ENCODE data around the gene DMAC1. TPM values are rescaled to one million over a fixed set of nuclear protein-coding genes. Genes with fewer than 3 reads are reported as not detected.

Gene DMAC1
- total RNA-seq (100 to 1,000 TPM; 110 to 130 (median 121) TPM), polyA plus RNA-seq (26.4 TPM)
- long read RNA-seq, donor 1, transcript DMAC1-201 (2 exons, 2,755 nt) = major isoform, 68 of 78 reads
- long read RNA-seq, donor 1, partial matches to known transcripts = 0 of 78 reads
- long read RNA-seq, donor 1, other reads (novel, unspliced or antisense) = 10 of 78 reads
- long read RNA-seq, donor 2, transcript DMAC1-201 (2 exons, 2,755 nt) = major isoform, 87 of 99 reads
- long read RNA-seq, donor 2, partial matches to known transcripts = 0 of 99 reads
- long read RNA-seq, donor 2, other reads (novel, unspliced or antisense) = 12 of 99 reads
- long read RNA-seq, donor 3, transcript DMAC1-201 (2 exons, 2,755 nt) = major isoform, 62 of 79 reads
- long read RNA-seq, donor 3, partial matches to known transcripts = 13 of 79 reads
- long read RNA-seq, donor 3, other reads (novel, unspliced or antisense) = 4 of 79 reads
- long read RNA-seq, donor 4, transcript DMAC1-201 (2 exons, 2,755 nt) = major isoform, 71 of 86 reads
- long read RNA-seq, donor 4, partial matches to known transcripts = 2 of 86 reads
- long read RNA-seq, donor 4, other reads (novel, unspliced or antisense) = 13 of 86 reads

GRCh38 chr9:7799234-7799943 is at the start of gene DMAC1:
TSS of gene DMAC1 (minus strand) at chr9:7799778. CDS start at chr9:7799734, 44 bp downstream.
- intact Hi-C loops (cut with DNase I) = no loop called here
- Histone ChIP-seq H3K27me3 (ENCODE audit: control insufficient read depth, insufficient read depth) (no peaks in the 10 kb centered on the region), H3K9me3 (ENCODE audit: control insufficient read depth, low read length) (no peaks in the 10 kb centered on the region), H3K4me3 (ENCODE audit: low read length) (peak within 1 kb of the TSS; percentile 66), H3K4me1 (ENCODE audit: control insufficient read depth, insufficient read depth, low read length) (peaks cover 2% of the 10 kb centered on the region), H3K27ac (ENCODE audit: low read length) (peak within 1 kb of the TSS; percentile 51)
- peak; percentile 82 to 90 (median 89) for DNase-seq
- ATAC-seq = peak; percentile 99
- under 1% methylated on average over 46 of the region's 46 CpGs for WGBS

- Histone ChIP-seq H3K4me3 (ENCODE audit: low read length) (no peak overlapping the region), H3K9me3 (ENCODE audit: control insufficient read depth, low read length) (no peaks in the 10 kb centered on the region), H3K27me3 (ENCODE audit: control insufficient read depth, insufficient read depth) (no peaks in the 10 kb centered on the region), H3K27ac (ENCODE audit: low read length) (no peak overlapping the region), H3K4me1 (ENCODE audit: control insufficient read depth, insufficient read depth, low read length) (no peaks in the 10 kb centered on the region)
- WGBS = 85% methylated on average over 1 of the region's 1 CpG
- DNase-seq (no peak), ATAC-seq (no peak)
- intact Hi-C loops (cut with DNase I) = no loop called here
Observed at GRCh38 chr9:7849362-7849761, 49.8 kb upstream of the DMAC1 start.

GRCh38 chr9:7848498-7848897 is 48.9 kb upstream of the DMAC1 start:
- H3K9me3 ChIP-seq (ENCODE audit: control insufficient read depth, low read length) = no peaks in the 10 kb centered on the region
- H3K27me3 ChIP-seq (ENCODE audit: control insufficient read depth, insufficient read depth) = no peaks in the 10 kb centered on the region
- no peak overlapping the region for H3K4me3 ChIP-seq (ENCODE audit: low read length)
- WGBS = 93% methylated on average over 4 of the region's 4 CpGs
- intact Hi-C loops (cut with DNase I) = no loop called here
- no peak for ATAC-seq
- no peak overlapping the region for H3K27ac ChIP-seq (ENCODE audit: low read length)
- H3K4me1 ChIP-seq (ENCODE audit: control insufficient read depth, insufficient read depth, low read length) = no peaks in the 10 kb centered on the region
- DNase-seq = no peak

- Histone ChIP-seq H3K27me3 (ENCODE audit: control insufficient read depth, insufficient read depth) (no peaks in the 10 kb centered on the region), H3K4me3 (ENCODE audit: low read length) (no peak overlapping the region), H3K9me3 (ENCODE audit: control insufficient read depth, low read length) (no peaks in the 10 kb centered on the region), H3K4me1 (ENCODE audit: control insufficient read depth, insufficient read depth, low read length) (no peaks in the 10 kb centered on the region), H3K27ac (ENCODE audit: low read length) (no peak overlapping the region)
- WGBS = 45% methylated on average over 3 of the region's 3 CpGs
- ATAC-seq (no peak), DNase-seq (no peak)
- intact Hi-C loops (cut with DNase I) = no loop called here
Observed at GRCh38 chr9:7844242-7844641, 44.7 kb upstream of the DMAC1 start.

GRCh38 chr9:7841831-7842230 is 42.3 kb upstream of the DMAC1 start:
- no peak overlapping the region for H3K4me3 ChIP-seq (ENCODE audit: low read length)
- no peaks in the 10 kb centered on the region for H3K9me3 ChIP-seq (ENCODE audit: control insufficient read depth, low read length)
- ATAC-seq = no peak
- no peak overlapping the region for H3K27ac ChIP-seq (ENCODE audit: low read length)
- no peak for DNase-seq
- H3K27me3 ChIP-seq (ENCODE audit: control insufficient read depth, insufficient read depth) = no peaks in the 10 kb centered on the region
- intact Hi-C loops (cut with DNase I) = no loop called here
- no peaks in the 10 kb centered on the region for H3K4me1 ChIP-seq (ENCODE audit: control insufficient read depth, insufficient read depth, low read length)
- WGBS = 51% methylated on average over 1 of the region's 1 CpG

GRCh38 chr9:7834531-7834930 is 35.0 kb upstream of the DMAC1 start:
- Histone ChIP-seq H3K4me3 (ENCODE audit: low read length) (no peak overlapping the region), H3K27me3 (ENCODE audit: control insufficient read depth, insufficient read depth) (no peaks in the 10 kb centered on the region), H3K9me3 (ENCODE audit: control insufficient read depth, low read length) (no peaks in the 10 kb centered on the region), H3K4me1 (ENCODE audit: control insufficient read depth, insufficient read depth, low read length) (no peaks in the 10 kb centered on the region), H3K27ac (ENCODE audit: low read length) (no peak overlapping the region)
- 25% methylated on average over 2 of the region's 2 CpGs for WGBS
- intact Hi-C loops (cut with DNase I) = no loop called here
- ATAC-seq = no peak
- no peak for DNase-seq

- ATAC-seq = no peak
- 85% methylated on average over 1 of the region's 1 CpG for WGBS
- intact Hi-C loops (cut with DNase I) = loop anchor here in 1 of 4 donors (10.0 kb wide), 1 partner anchor 74 kb away; no protein-coding TSS in a partner anchor
- Histone ChIP-seq H3K4me3 (ENCODE audit: low read length) (no peak overlapping the region), H3K27ac (ENCODE audit: low read length) (no peak overlapping the region), H3K27me3 (ENCODE audit: control insufficient read depth, insufficient read depth) (no peaks in the 10 kb centered on the region), H3K9me3 (ENCODE audit: control insufficient read depth, low read length) (no peaks in the 10 kb centered on the region), H3K4me1 (ENCODE audit: control insufficient read depth, insufficient read depth, low read length) (no peaks in the 10 kb centered on the region)
- DNase-seq = no peak
Observed at GRCh38 chr9:7828334-7828733, 28.8 kb upstream of the DMAC1 start.

GRCh38 chr9:7827792-7828191 is 28.2 kb upstream of the DMAC1 start:
- WGBS = 79% methylated on average over 3 of the region's 3 CpGs

GRCh38 chr9:7827056-7827455 is 27.5 kb upstream of the DMAC1 start:
- Histone ChIP-seq H3K27me3 (ENCODE audit: control insufficient read depth, insufficient read depth) (no peaks in the 10 kb centered on the region), H3K9me3 (ENCODE audit: control insufficient read depth, low read length) (no peaks in the 10 kb centered on the region), H3K27ac (ENCODE audit: low read length) (no peak overlapping the region), H3K4me1 (ENCODE audit: control insufficient read depth, insufficient read depth, low read length) (no peaks in the 10 kb centered on the region), H3K4me3 (ENCODE audit: low read length) (no peak overlapping the region)
- 65% methylated on average over 2 of the region's 2 CpGs for WGBS
- DNase-seq (no peak), ATAC-seq (no peak)
- intact Hi-C loops (cut with DNase I) = loop anchor here in 1 of 4 donors (10.0 kb wide), 1 partner anchor 72 kb away; no protein-coding TSS in a partner anchor

More at GRCh38 chr9:7827792-7828191, 28.2 kb upstream of the DMAC1 start:
- intact Hi-C loops (cut with DNase I) = loop anchor here in 1 of 4 donors (10.0 kb wide), 1 partner anchor 73 kb away; no protein-coding TSS in a partner anchor
- H3K4me1 ChIP-seq (ENCODE audit: control insufficient read depth, insufficient read depth, low read length) = no peaks in the 10 kb centered on the region
- peak in 1 of 2 donors; percentile 41 for ATAC-seq
- no peak overlapping the region for H3K4me3 ChIP-seq (ENCODE audit: low read length)
- no peak for DNase-seq
- H3K27me3 ChIP-seq (ENCODE audit: control insufficient read depth, insufficient read depth) = no peaks in the 10 kb centered on the region
- no peak overlapping the region for H3K27ac ChIP-seq (ENCODE audit: low read length)
- H3K9me3 ChIP-seq (ENCODE audit: control insufficient read depth, low read length) = no peaks in the 10 kb centered on the region

GRCh38 chr9:7823651-7824050 is 24.1 kb upstream of the DMAC1 start:
- 62% methylated on average over 5 of the region's 5 CpGs for WGBS
- Histone ChIP-seq H3K27ac (ENCODE audit: low read length) (no peak overlapping the region), H3K27me3 (ENCODE audit: control insufficient read depth, insufficient read depth) (no peaks in the 10 kb centered on the region), H3K4me1 (ENCODE audit: control insufficient read depth, insufficient read depth, low read length) (no peaks in the 10 kb centered on the region), H3K4me3 (ENCODE audit: low read length) (no peak overlapping the region), H3K9me3 (ENCODE audit: control insufficient read depth, low read length) (no peaks in the 10 kb centered on the region)
- no peak for ATAC-seq
- intact Hi-C loops (cut with DNase I) = loop anchor here in 1 of 4 donors (10.0 kb wide), 1 partner anchor 69 kb away; no protein-coding TSS in a partner anchor
- no peak for DNase-seq

- intact Hi-C loops (cut with DNase I) = loop anchor here in 1 of 4 donors (10.0 kb wide), 1 partner anchor 65 kb away; no protein-coding TSS in a partner anchor
- 0% methylated on average over 1 of the region's 1 CpG for WGBS
- Histone ChIP-seq H3K4me3 (ENCODE audit: low read length) (no peak overlapping the region), H3K27ac (ENCODE audit: low read length) (no peak overlapping the region), H3K4me1 (ENCODE audit: control insufficient read depth, insufficient read depth, low read length) (no peaks in the 10 kb centered on the region), H3K9me3 (ENCODE audit: control insufficient read depth, low read length) (no peaks in the 10 kb centered on the region), H3K27me3 (ENCODE audit: control insufficient read depth, insufficient read depth) (no peaks in the 10 kb centered on the region)
- ATAC-seq (no peak), DNase-seq (no peak)
Observed at GRCh38 chr9:7819984-7820383, 20.4 kb upstream of the DMAC1 start.

All from right cardiac atrium (tissue), 5 donors.